CD4-positive, alpha-beta T cell treated with Interleukin-12 subunit alpha and Interleukin-12 subunit beta, for 1 hour (primary cell): Measurements from ENCODE around the gene DUSP2.

ENCODE experiments used
- DNase-seq: peaks from one replicate; pipeline ENCODE4 v3.0.0-alpha.2; 2020

Gene DUSP2, protein sequence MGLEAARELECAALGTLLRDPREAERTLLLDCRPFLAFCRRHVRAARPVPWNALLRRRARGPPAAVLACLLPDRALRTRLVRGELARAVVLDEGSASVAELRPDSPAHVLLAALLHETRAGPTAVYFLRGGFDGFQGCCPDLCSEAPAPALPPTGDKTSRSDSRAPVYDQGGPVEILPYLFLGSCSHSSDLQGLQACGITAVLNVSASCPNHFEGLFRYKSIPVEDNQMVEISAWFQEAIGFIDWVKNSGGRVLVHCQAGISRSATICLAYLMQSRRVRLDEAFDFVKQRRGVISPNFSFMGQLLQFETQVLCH

GRCh38 chr2:96145036-96145847, at the start of gene DUSP2:
Gene DUSP2 (minus strand): TSS chr2:96145440. CDS start chr2:96145354, 86 bp downstream.
- peak; percentile 94 for DNase-seq

DNA sequence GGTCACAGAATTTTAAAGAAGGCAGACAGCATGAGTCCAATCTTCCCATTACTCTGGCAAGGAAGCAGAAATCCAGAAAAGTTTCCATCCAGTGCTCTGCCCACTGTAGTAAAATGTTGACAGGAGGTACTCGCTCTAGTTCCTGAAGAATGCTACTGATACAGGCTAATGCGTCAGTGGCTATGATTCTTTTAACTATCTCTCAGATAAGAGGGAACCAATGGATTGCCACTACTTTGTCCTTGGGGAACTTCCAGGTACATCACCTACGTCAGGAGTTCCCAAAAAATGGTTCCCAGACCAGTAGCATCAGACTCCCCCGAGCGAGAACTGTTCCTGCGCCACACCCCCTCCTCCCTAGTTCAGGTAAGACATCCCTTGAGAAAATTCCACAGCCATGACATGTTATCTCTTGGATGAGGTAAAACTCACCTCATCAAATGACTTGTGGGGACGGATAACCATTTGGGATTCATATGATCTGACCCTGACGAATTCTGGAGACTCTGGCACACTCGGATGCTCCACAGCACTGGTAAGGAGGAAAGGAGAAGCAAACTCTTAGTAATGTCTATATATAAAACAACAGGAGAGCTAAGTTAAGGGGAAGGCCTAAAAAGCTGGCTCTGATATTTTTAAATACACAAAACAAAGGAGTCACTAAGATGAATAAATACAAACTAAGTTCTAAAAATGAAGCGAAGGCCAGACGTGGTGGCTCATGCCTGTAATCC, 46.9 kb upstream of the DUSP2 start:
- no peak for DNase-seq

DNA sequence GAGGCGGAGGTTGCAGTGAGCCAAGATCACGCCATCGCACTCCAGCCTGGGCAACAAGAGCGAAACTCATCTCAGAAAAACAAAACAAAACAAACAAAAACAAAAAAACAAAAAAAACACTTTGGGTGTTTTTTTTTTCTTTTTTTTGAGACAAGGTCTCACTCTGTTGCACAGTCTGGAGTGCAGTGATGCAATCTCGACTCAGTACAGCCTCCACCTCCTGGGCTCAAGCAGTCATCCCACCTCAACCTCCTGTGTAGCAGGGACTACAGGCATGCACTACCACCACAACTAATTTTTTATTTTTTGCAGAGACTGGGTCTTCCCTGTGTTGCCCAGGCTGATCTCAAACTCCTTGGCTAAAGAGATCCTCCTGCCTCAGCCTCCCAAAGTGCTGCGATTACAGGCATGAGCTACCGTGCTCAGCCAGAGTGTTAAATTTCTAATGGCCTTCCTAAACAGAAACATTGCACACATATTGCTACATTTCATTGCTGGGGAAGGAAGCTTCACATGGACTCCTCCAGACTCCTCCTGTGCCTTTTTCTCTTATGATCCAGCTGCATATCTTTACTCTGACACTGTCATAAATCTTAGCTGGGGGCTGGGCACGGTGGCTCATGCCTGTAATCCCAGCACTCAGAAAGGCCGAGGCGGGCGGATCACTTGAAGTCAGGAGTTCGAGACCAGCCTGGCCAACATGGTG, 43.7 kb upstream of the DUSP2 start:
- DNase-seq, result no peak

DNA sequence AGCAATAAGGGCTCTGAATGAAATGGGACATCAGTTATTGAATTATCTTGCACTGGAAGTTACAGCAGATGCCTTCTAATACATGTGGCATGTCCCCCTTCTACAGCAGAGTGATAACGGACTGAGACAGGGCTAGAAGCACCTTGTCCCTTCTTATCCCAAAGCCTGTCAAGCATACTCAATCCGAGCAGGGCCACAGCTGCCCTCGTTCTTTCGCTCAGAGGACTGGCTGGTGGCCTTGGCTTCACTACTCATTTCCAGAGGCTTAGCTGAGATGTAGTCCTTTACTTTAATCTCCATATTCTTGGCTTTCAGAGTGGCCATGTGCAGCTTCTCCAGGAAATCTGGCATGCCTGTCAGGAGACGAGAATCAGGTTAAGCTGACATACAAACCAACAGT, 41.3 kb upstream of the DUSP2 start:
- DNase-seq, result no peak

- no peak for DNase-seq
Observed at GRCh38 chr2:96185516-96185915, 40.3 kb upstream of the DUSP2 start.

DNA sequence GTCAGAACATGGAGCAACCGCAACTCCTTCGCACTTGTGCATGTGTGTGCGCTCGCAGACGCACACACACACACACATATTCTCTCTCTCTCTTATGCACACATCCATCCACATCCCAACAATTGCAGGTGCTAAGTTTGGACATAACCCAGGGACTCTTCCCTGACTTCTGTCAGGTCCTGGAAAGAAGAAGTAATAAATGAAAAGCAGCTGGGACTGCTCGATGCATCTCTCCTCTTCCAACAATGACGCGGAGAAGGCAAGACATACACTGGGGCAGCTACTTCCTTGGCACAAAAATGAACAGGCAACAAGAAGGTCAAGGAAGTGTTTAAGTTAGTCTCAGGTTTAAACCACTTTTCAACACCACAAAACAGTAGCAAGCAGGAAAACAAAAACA, 39.7 kb upstream of the DUSP2 start:
- no peak for DNase-seq

GRCh38 chr2:96184188-96184587, 38.9 kb upstream of the DUSP2 start:
- DNase-seq, result no peak

DNA sequence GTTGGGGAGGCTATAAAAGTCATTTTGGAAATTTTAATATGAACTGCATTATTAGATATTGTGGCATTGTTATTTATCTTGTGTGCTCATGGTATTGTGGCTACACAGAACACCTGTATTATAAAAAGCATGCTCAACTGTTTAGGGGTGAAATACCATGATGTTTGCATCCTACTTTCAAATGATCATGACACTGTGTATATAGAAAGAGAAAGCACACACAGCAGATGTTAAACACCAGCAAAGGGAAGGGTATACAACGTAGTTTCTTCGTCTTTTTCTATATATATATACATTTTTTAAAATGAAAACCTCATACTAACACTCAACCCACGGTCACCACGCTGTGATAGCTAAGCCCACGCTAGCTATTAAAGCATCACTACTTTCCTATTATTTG, 36.3 kb upstream of the DUSP2 start:
- no peak for DNase-seq

GRCh38 chr2:96180521-96180920, 35.3 kb upstream of the DUSP2 start:
- DNase-seq, result no peak

- no peak for DNase-seq
Observed at GRCh38 chr2:96180002-96180401, 34.8 kb upstream of the DUSP2 start.

DNA sequence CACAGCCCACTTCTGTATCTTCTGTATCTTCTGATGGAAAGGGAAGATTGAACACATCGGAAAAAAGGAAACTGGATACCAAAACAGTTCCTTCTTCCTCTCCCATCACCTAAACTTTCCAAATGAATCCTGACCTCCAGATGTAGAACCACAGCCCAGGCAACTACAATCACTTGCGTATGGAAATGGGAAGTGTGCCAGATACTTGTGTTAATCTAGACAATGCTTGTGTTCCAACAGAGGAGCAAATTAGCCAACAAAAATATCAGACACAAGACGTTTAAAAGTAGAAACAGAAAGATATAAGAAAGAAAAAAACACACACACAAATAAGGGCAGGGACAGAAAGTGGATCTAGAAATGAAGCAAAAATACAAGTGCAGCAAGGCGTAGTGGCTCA, 31.4 kb upstream of the DUSP2 start:
- no peak for DNase-seq

GRCh38 chr2:96175951-96176350, 30.7 kb upstream of the DUSP2 start:
- no peak for DNase-seq

GRCh38 chr2:96174251-96175144, 29.3 kb upstream of the DUSP2 start:
- peak; percentile 86 for DNase-seq

- no peak for DNase-seq
Observed at GRCh38 chr2:96171831-96172230, 26.6 kb upstream of the DUSP2 start.

- DNase-seq, result no peak
Observed at GRCh38 chr2:96170626-96171025, 25.4 kb upstream of the DUSP2 start.

- no peak for DNase-seq
Observed at GRCh38 chr2:96169868-96170507, 24.7 kb upstream of the DUSP2 start.

GRCh38 chr2:96167407-96168013, 22.3 kb upstream of the DUSP2 start:
- DNase-seq, result no peak

GRCh38 chr2:96164459-96165184, 19.4 kb upstream of the DUSP2 start:
- peak; percentile 77 for DNase-seq

GRCh38 chr2:96163768-96164429, 18.7 kb upstream of the DUSP2 start:
- peak; percentile 72 for DNase-seq

DNA sequence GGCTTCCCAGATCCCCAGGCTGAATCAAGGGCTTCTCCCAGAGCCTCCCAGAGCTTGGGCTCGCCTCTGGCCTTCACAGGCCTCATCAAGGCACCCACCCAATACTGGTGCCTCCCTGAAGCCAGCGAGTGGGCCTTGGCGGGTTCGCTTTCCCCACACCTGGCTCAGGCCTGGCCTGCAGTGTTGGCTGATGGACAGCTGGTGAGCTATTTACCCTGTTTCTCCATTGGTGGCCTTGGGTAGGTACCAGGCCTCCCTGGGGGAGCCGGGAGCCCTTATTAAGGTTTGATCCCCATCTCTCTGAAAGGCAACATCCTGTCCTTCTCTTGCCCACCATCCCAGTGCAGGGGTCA, 18.2 kb upstream of the DUSP2 start:
- no peak for DNase-seq
